BLaER1 treated with 17β-estradiol and CSF1 and Interleukin-3, amounts not matched to agents 10 nM and 100 nM (cell line): Measurements from ENCODE around the gene SUPT20HL2.

Experiments used
- H3K27ac ChIP-seq, 11 experiments: shearing (Covaris generic); formaldehyde crosslinking; 2 replicates each; pipeline ENCODE4 v1.8.1; 2022
- H3K27me3 ChIP-seq, 11 experiments: shearing (Covaris generic); formaldehyde crosslinking; 2 replicates each; pipeline ENCODE4 v1.8.1; 2022
- H3K36me3 ChIP-seq, 11 experiments: shearing (Covaris generic); formaldehyde crosslinking; 2 replicates each; pipeline ENCODE4 v1.8.1; 2022
- H3K4me1 ChIP-seq, 10 experiments: shearing (Covaris generic); formaldehyde crosslinking; 2 replicates each; pipeline ENCODE4 v1.8.1; 2022
- H3K4me2 ChIP-seq, 11 experiments: shearing (Covaris generic); formaldehyde crosslinking; 2 replicates each; pipeline ENCODE4 v1.8.1; 2022
- H3K4me3 ChIP-seq, 10 experiments: shearing (Covaris generic); formaldehyde crosslinking; 2 replicates each; pipeline ENCODE4 v1.8.1; 2022
- H3K9ac ChIP-seq, 11 experiments: shearing (Covaris generic); formaldehyde crosslinking; 2 replicates each; pipeline ENCODE4 v1.8.1; 2022
- H3K9me3 ChIP-seq, 11 experiments: shearing (Covaris generic); formaldehyde crosslinking; replicated peaks in 1 of 11; 2 replicates each; pipeline ENCODE4 v1.8.1; 2022
- H4K20me1 ChIP-seq, 11 experiments: shearing (Covaris generic); formaldehyde crosslinking; 2 replicates each; pipeline ENCODE4 v1.8.1; 2022
- Cebpa-rat ChIP-seq, 11 experiments: shearing (Covaris generic); IDR thresholded peaks; 2 replicates each; pipeline ENCODE4 v1.8.1; 2022

Gene SUPT20HL2

GRCh38 chrX:24298191-24298590 lies 15.7 kb downstream of the SUPT20HL2 start:
- Histone ChIP-seq H3K36me3 (no peaks in the 10 kb centered on the region), H3K4me1 (no peaks in the 10 kb centered on the region), H3K4me2 (no peak overlapping the region), H3K9me3 (no peaks in the 10 kb centered on the region), H3K9ac (no peak overlapping the region), H3K27ac (no peak overlapping the region), H3K27me3 (peaks cover 0 to 6% (median 0%) of the 10 kb centered on the region in 11 experiments; a peak in 2 of 22 replicates), H4K20me1 (no peaks in the 10 kb centered on the region), H3K4me3 (no peak overlapping the region)
- no peak for TF ChIP-seq Cebpa-rat (IDR thresholded peaks at IDR 0.05)

- Histone ChIP-seq H3K27me3 (peaks cover 0 to 9% (median 0%) of the 10 kb centered on the region in 11 experiments; a peak in 5 of 22 replicates), H3K4me3 (no peak overlapping the region), H3K9ac (no peak overlapping the region), H3K9me3 (peaks cover 0 to 2% (median 0%) of the 10 kb centered on the region in 11 experiments; a peak in 4 of 22 replicates), H3K36me3 (no peaks in the 10 kb centered on the region), H3K4me1 (no peaks in the 10 kb centered on the region), H4K20me1 (no peaks in the 10 kb centered on the region), H3K27ac (no peak overlapping the region), H3K4me2 (no peak overlapping the region)
- no peak for TF ChIP-seq Cebpa-rat (IDR thresholded peaks at IDR 0.05)
Observed at GRCh38 chrX:24294619-24295018, 19.2 kb downstream of the SUPT20HL2 start.

GRCh38 chrX:24293412-24293811 lies 20.5 kb downstream of the SUPT20HL2 start:
- no peak overlapping the region for H3K4me2 ChIP-seq

GRCh38 chrX:24292353-24292752 lies 21.5 kb downstream of the SUPT20HL2 start:
- no peak overlapping the region for H3K4me2 ChIP-seq
- H3K27ac ChIP-seq: no peak overlapping the region
- no peak overlapping the region for H3K4me3 ChIP-seq
- TF ChIP-seq Cebpa-rat (IDR thresholded peaks at IDR 0.05): no peak
- no peak overlapping the region for H3K9ac ChIP-seq
- peaks cover 0 to 15% (median 0%) of the 10 kb centered on the region in 11 experiments; a peak in 6 of 22 replicates for H3K27me3 ChIP-seq
- H4K20me1 ChIP-seq: no peaks in the 10 kb centered on the region
- no peaks in the 10 kb centered on the region for H3K36me3 ChIP-seq
- peaks cover 0 to 6% (median 0%) of the 10 kb centered on the region in 11 experiments; a peak in 7 of 22 replicates for H3K9me3 ChIP-seq
- H3K4me1 ChIP-seq: no peaks in the 10 kb centered on the region

More at GRCh38 chrX:24293412-24293811, 20.5 kb downstream of the SUPT20HL2 start:
- H3K4me3 ChIP-seq: no peak overlapping the region
- no peak overlapping the region for H3K27ac ChIP-seq
- H3K27me3 ChIP-seq: peaks cover 0 to 9% (median 0%) of the 10 kb centered on the region in 11 experiments; a peak in 5 of 22 replicates
- no peaks in the 10 kb centered on the region for H3K36me3 ChIP-seq
- peaks cover 0 to 6% (median 0%) of the 10 kb centered on the region in 11 experiments; a peak in 7 of 22 replicates for H3K9me3 ChIP-seq
- no peak overlapping the region for H3K9ac ChIP-seq
- no peaks in the 10 kb centered on the region for H3K4me1 ChIP-seq
- no peak for TF ChIP-seq Cebpa-rat (IDR thresholded peaks at IDR 0.05)
- no peaks in the 10 kb centered on the region for H4K20me1 ChIP-seq

GRCh38 chrX:24285082-24285481 lies 28.8 kb downstream of the SUPT20HL2 start:
- no peak overlapping the region for H3K4me3 ChIP-seq
- H3K4me2 ChIP-seq: no peak overlapping the region
- H3K36me3 ChIP-seq: no peaks in the 10 kb centered on the region
- H3K27me3 ChIP-seq: peaks cover 21 to 67% (median 30%) of the 10 kb centered on the region in 11 experiments; a peak in 21 of 22 replicates
- peaks cover 0 to 11% (median 0%) of the 10 kb centered on the region in 11 experiments; a peak in 5 of 22 replicates for H4K20me1 ChIP-seq
- no peak overlapping the region for H3K27ac ChIP-seq
- H3K9ac ChIP-seq: no peak overlapping the region
- H3K9me3 ChIP-seq: peaks cover 0 to 6% (median 0%) of the 10 kb centered on the region in 11 experiments; a peak in 7 of 22 replicates
- H3K4me1 ChIP-seq: peaks cover 18 to 30% (median 22%) of the 10 kb centered on the region in 10 experiments
- TF ChIP-seq Cebpa-rat (IDR thresholded peaks at IDR 0.05): no peak

- Histone ChIP-seq H3K9ac (no peak overlapping the region), H3K27ac (no peak overlapping the region; a peak in 1 of 22 replicates), H3K4me2 (peak overlapping the region; percentile 54 to 78 (median 71); a peak in 21 of 22 replicates), H3K9me3 (no peaks in the 10 kb centered on the region; a peak in 1 of 22 replicates), H3K27me3 (peaks cover 21 to 67% (median 36%) of the 10 kb centered on the region in 11 experiments; a peak in 21 of 22 replicates), H4K20me1 (peaks cover 0 to 11% (median 0%) of the 10 kb centered on the region in 11 experiments; a peak in 5 of 22 replicates), H3K4me3 (no peak overlapping the region), H3K36me3 (no peaks in the 10 kb centered on the region), H3K4me1 (peaks cover 18 to 30% (median 22%) of the 10 kb centered on the region in 10 experiments)
- no peak for TF ChIP-seq Cebpa-rat (IDR thresholded peaks at IDR 0.05)
Observed at GRCh38 chrX:24283127-24283794, 30.6 kb downstream of the SUPT20HL2 start.

- Histone ChIP-seq H3K4me3 (peak overlapping the region in 1 of 10 experiments; percentile 13; a peak in 1 of 20 replicates), H3K9me3 (no peaks in the 10 kb centered on the region; a peak in 1 of 22 replicates), H3K27ac (no peak overlapping the region; a peak in 1 of 22 replicates), H4K20me1 (peaks cover 0 to 11% (median 0%) of the 10 kb centered on the region in 11 experiments; a peak in 5 of 22 replicates), H3K36me3 (no peaks in the 10 kb centered on the region), H3K27me3 (peaks cover 21 to 61% (median 36%) of the 10 kb centered on the region in 11 experiments; a peak in 21 of 22 replicates), H3K9ac (no peak overlapping the region), H3K4me1 (peaks cover 18 to 30% (median 22%) of the 10 kb centered on the region in 10 experiments), H3K4me2 (peak overlapping the region; percentile 54 to 78 (median 71))
- no peak for TF ChIP-seq Cebpa-rat (IDR thresholded peaks at IDR 0.05)
Observed at GRCh38 chrX:24282381-24283126, 31.3 kb downstream of the SUPT20HL2 start.

GRCh38 chrX:24277405-24277804 lies 36.5 kb downstream of the SUPT20HL2 start:
- no peak overlapping the region for H3K4me2 ChIP-seq
- peaks cover 0 to 9% (median 0%) of the 10 kb centered on the region in 11 experiments; a peak in 4 of 22 replicates for H4K20me1 ChIP-seq
- H3K9ac ChIP-seq: no peak overlapping the region
- no peak overlapping the region for H3K27ac ChIP-seq
- peaks cover 5 to 38% (median 18%) of the 10 kb centered on the region in 11 experiments; a peak in 17 of 22 replicates for H3K27me3 ChIP-seq
- peaks cover 0 to 6% (median 0%) of the 10 kb centered on the region in 11 experiments; a peak in 4 of 22 replicates for H3K9me3 ChIP-seq
- H3K4me1 ChIP-seq: peaks cover 15 to 27% (median 20%) of the 10 kb centered on the region in 10 experiments
- H3K4me3 ChIP-seq: no peak overlapping the region
- TF ChIP-seq Cebpa-rat (IDR thresholded peaks at IDR 0.05): no peak
- no peaks in the 10 kb centered on the region for H3K36me3 ChIP-seq
